ENCODE results near the gene CCDC137. TPM values are rescaled to one million over a fixed set of nuclear protein-coding genes. Genes with fewer than 3 reads are reported as not detected.

The CCDC137 gene
- total and polyA plus RNA-seq, 2 of the 13 experiments (the other 11 are each of a cell fraction or from before 2014, with no cell fraction given) = 14.6 to 39.1 TPM

GRCh38 chr17:81711814-81712467 is 45.4 kb downstream of the CCDC137 start, which contains the start of gene SLC25A10 (continued):
- TF ChIP-seq MED8 (CRISPR knock-in tag; IDR thresholded peaks at IDR 0.05; ENCODE audit: insufficient replicate concordance) = peak; percentile 88
- no peak for TF ChIP-seq ATF1 (CRISPR knock-in tag; IDR thresholded peaks at IDR 0.05)
- TF ChIP-seq GMEB2 (CRISPR knock-in tag; IDR thresholded peaks at IDR 0.05; ENCODE audit: low read depth) = peak; percentile 57; the same call in 1 of the 2 replicates
- peak; percentile 96 for TF ChIP-seq KDM3A (CRISPR knock-in tag; IDR thresholded peaks at IDR 0.05; ENCODE audit: low read depth)
- TF ChIP-seq CAMTA2 (CRISPR knock-in tag; IDR thresholded peaks at IDR 0.05; ENCODE audit: borderline replicate concordance) = peak; percentile 87; the same call in 1 of the 2 replicates
- peak; percentile 95 for TF ChIP-seq ZNF891 (CRISPR knock-in tag; IDR thresholded peaks at IDR 0.05)
- TF ChIP-seq ZC3H4 (CRISPR knock-in tag; IDR thresholded peaks at IDR 0.05; ENCODE audit: borderline replicate concordance) = 0 out of 2 replicates have a peak, but pooled peaks have one; percentile 84
- peak; percentile 98 for TF ChIP-seq REPIN1 (CRISPR knock-in tag; IDR thresholded peaks at IDR 0.05; ENCODE audit: borderline replicate concordance, low read depth)
- TF ChIP-seq ZFP62 (CRISPR knock-in tag; IDR thresholded peaks at IDR 0.05) = no peak
- TF ChIP-seq POLR2AphosphoS2 (IDR thresholded peaks at IDR 0.05; ENCODE audit: low read depth, low read length) = no peak; the same call in 1 of the 2 replicates
- peak; percentile 93 for TF ChIP-seq ZNF205 (CRISPR knock-in tag; IDR thresholded peaks at IDR 0.05)
- TF ChIP-seq ZNF414 (CRISPR knock-in tag; IDR thresholded peaks at IDR 0.05) = peak; percentile 99
- no peak for TF ChIP-seq SUZ12 (IDR thresholded peaks at IDR 0.05; ENCODE audit: low read depth, low read length)
- peak; percentile 100 for TF ChIP-seq ZNF883 (CRISPR knock-in tag; IDR thresholded peaks at IDR 0.05; ENCODE audit: not compliant biosample characterization)
- TF ChIP-seq DR1 (CRISPR knock-in tag; IDR thresholded peaks at IDR 0.05) = peak; percentile 78
- peak; percentile 82 for TF ChIP-seq GATAD1 (CRISPR knock-in tag; IDR thresholded peaks at IDR 0.05)
- TF ChIP-seq ZBTB42 (CRISPR knock-in tag; IDR thresholded peaks at IDR 0.05) = peak; percentile 72; the same call in 1 of the 2 replicates
- TF ChIP-seq THAP9 (CRISPR knock-in tag; IDR thresholded peaks at IDR 0.05; ENCODE audit: borderline replicate concordance) = peak; percentile 70
- TF ChIP-seq ZBTB4 (CRISPR knock-in tag; IDR thresholded peaks at IDR 0.05; ENCODE audit: borderline replicate concordance) = peak; percentile 68; the same call in 1 of the 2 replicates
- peak; percentile 77; the same call in 1 of the 2 replicates for TF ChIP-seq SNAI1 (CRISPR knock-in tag; IDR thresholded peaks at IDR 0.05; ENCODE audit: borderline replicate concordance)
- TF ChIP-seq ZNF350 (CRISPR knock-in tag; IDR thresholded peaks at IDR 0.05; ENCODE audit: borderline replicate concordance, low read depth) = peak; percentile 91
- no peak for TF ChIP-seq SMARCE1 (IDR thresholded peaks at IDR 0.05; ENCODE audit: borderline replicate concordance)
